HG03460 (cell line): ENCODE data around the gene THEM5.

Source experiments
- ATAC-seq: cut with Tn5 transposase; IDR thresholded peaks from one replicate; pipeline ENCODE4 v1.9.1; 2021; ENCODE audit not compliant: unreplicated experiment

Gene THEM5

GRCh38 chr1:151822404-151822803 lies 31.1 kb downstream of the THEM5 start:
- ATAC-seq, result no peak

- ATAC-seq, result no peak
Measured at GRCh38 chr1:151820940-151821339, 32.6 kb downstream of the THEM5 start.

- no peak for ATAC-seq
Measured at GRCh38 chr1:151819976-151820623, 33.4 kb downstream of the THEM5 start.

- no peak for ATAC-seq
Measured at GRCh38 chr1:151819227-151819835, 34.2 kb downstream of the THEM5 start.

GRCh38 chr1:151817353-151817730 lies 36.2 kb downstream of the THEM5 start:
- ATAC-seq, result no peak

- no peak for ATAC-seq
Measured at GRCh38 chr1:151816548-151817352, 36.8 kb downstream of the THEM5 start.

GRCh38 chr1:151815716-151816327 lies 37.7 kb downstream of the THEM5 start:
- no peak for ATAC-seq

- ATAC-seq, result no peak
Measured at GRCh38 chr1:151814971-151815545, 38.5 kb downstream of the THEM5 start.

- ATAC-seq, result no peak
Measured at GRCh38 chr1:151814426-151814825, 39.1 kb downstream of the THEM5 start.

- ATAC-seq, result no peak
Measured at GRCh38 chr1:151813271-151813977, 40.1 kb downstream of the THEM5 start.

GRCh38 chr1:151811181-151811580 lies 42.3 kb downstream of the THEM5 start:
- no peak for ATAC-seq

GRCh38 chr1:151809985-151810556 lies 43.4 kb downstream of the THEM5 start:
- no peak for ATAC-seq

GRCh38 chr1:151809290-151809984 lies 44.1 kb downstream of the THEM5 start:
- no peak for ATAC-seq

GRCh38 chr1:151807766-151808165 lies 45.7 kb downstream of the THEM5 start:
- no peak for ATAC-seq

GRCh38 chr1:151807131-151807530 lies 46.4 kb downstream of the THEM5 start:
- no peak for ATAC-seq

- ATAC-seq, result no peak
Measured at GRCh38 chr1:151806170-151806569, 47.3 kb downstream of the THEM5 start.

GRCh38 chr1:151805066-151805820 lies 48.3 kb downstream of the THEM5 start, which contains the start of gene LINGO4:
LINGO4 (minus strand) TSS chr1:151805419; CDS start chr1:151802704, 2,715 bp downstream.
- ATAC-seq, result no peak

- ATAC-seq, result no peak
Measured at GRCh38 chr1:151803915-151804314, 49.6 kb downstream of the THEM5 start.

GRCh38 chr1:151803164-151803563 lies 50.3 kb downstream of the THEM5 start:
- ATAC-seq, result no peak
